GM18858 (cell line): ENCODE data around the gene NAT8.
"Not testable (repeated sequence)": the region's sequence is repeated elsewhere in the genome, so short reads cannot be mapped to it uniquely, and the experiment has no call there.

Source experiments
- ATAC-seq: cut with Tn5 transposase; IDR thresholded peaks from one replicate; pipeline ENCODE4 v1.9.1; 2021; ENCODE audit not compliant: unreplicated experiment

The NAT8 gene

DNA sequence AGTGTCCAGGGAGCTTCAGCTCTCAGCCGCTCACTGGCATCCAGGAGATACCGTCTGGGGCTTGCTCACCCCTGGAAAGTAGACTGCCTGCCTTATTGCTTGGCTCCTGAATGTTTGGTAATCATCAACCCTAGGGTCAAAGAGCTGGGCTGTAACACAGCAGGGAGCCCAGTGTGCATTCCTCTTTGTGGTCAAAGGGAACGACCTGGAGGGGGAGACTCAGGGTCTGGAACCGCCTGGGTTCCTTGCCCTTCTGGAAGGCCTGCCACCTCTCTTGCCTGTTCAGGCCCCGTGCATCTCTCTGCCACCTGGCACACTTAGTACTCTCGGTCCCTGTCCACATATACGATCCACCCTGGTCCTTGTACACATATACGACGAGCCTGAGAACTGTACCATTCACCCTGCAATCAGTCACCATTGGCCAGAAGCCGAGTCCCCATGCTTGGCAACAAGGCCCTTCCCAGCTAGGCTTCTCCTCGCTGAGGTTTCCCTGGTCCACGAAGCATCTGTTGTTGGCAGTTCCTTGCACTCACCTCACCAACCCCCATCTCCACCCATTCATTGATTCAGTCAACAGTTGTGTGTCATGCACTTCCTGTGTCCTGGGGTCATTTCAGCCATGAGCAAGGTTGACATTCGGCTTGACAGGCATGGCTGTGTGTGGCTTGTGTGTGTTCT is at the start of gene NAT8:
NAT8 (minus strand) TSS at position 85 of the 681 bp plus-strand sequence. CDS start 794 bp downstream, outside the sequence.
- ATAC-seq: no peak

DNA sequence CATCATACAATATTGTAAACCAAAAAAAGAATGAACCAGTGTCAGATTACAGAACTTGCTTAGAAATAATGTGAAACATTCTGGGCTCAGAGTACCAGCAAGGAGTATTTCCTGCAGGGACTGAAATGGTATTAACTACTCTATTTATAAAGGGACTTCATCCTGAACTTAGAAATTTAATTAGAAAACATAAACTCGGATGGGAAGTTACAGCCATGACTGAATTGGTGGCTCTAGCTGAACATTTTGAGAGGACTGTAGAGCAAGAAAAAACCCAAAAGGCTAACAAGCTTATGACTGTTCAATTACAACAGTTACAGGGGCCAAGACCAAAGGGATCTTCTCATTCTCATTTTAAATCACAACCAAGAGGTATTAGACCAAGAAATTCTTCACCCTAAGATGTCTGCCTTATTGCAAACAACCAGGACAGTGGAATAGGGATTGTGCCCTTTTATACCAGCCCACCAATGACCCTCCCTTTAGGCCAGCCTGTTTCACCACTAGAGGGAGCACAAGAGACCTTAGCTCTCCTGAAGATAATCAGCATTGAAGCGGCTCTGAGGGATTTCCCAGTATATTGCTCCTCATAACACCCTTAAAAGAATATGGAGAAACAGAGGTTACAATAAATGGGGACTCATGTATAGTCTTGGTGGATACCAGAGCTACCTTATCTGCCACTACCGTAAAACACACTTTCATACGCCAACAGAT is 48.3 kb upstream of the NAT8 start:
- not testable (repeated sequence) for ATAC-seq

DNA sequence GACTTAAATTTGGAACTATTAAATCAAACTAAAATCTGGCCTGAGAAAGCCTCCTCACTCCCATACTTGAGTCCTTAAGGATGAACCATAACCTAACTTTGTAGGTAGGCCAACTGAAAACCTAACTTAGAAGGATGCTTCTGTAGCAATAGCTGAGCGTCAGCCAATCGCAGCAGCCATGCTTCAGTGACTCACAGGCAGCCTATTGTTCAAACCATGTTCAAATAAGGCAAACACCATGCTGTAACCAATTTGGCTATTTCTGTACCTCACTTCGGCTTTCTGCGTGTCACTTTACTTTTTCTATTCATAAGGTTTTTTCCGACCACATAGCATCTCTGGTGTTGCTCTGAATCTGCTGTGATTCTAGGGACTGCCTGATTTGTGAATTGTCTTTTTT is 46.3 kb upstream of the NAT8 start:
- not testable (repeated sequence) for ATAC-seq

DNA sequence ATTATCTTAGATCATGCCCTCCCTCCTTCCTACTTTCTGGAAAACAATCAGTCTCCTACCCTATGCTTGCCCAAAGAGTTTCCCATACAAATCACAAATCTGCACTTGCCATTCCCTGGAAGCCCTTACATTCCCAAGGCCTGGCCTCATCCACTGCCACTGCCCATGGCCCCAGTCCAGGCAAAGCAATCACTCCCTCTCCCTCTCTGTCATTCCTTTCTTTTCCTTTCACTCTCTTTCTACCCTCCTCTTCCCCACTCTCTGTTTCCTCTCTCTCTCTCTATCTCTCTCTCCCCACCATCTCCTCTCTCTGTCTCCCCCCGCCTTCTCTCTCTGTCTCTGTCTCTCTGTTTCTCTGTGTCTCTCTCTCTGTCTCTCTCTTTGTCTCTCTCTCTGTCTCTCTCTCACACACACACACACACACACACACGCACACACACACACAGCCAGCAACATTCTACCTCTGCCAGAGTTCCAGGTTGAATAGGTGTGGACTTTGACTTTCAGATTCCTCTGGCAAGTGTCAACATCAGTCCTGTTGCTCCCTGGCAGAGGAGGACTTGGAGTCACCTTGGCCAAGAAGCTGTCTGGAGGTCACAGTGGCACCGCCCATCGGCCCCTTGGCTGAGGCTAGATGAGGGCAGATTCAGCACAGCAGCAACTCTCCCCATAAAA is 43.7 kb upstream of the NAT8 start:
- ATAC-seq: no peak

DNA sequence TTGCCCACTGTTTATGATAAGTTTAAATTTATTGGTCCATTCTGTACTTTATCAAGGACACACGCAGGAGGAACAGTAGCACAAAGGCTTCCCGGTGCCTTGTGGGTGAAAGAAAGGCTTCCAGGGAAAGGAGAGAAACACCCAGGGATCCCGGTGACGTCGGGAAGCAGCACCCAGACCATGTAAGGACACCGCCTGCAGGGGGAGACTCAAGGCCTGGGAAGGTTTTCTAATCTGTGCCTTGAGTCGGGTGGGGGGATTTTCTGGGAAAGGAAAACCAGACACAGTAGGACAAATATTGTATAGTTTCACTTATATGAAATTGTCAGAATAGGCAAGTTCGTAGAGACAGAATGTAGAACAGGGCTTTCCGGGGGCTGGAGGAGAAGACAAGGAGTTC is 42.7 kb upstream of the NAT8 start:
- ATAC-seq: not testable (repeated sequence)

GRCh38 chr2:73684325-73684724 is 42.1 kb upstream of the NAT8 start:
- ATAC-seq: not testable (repeated sequence)

DNA sequence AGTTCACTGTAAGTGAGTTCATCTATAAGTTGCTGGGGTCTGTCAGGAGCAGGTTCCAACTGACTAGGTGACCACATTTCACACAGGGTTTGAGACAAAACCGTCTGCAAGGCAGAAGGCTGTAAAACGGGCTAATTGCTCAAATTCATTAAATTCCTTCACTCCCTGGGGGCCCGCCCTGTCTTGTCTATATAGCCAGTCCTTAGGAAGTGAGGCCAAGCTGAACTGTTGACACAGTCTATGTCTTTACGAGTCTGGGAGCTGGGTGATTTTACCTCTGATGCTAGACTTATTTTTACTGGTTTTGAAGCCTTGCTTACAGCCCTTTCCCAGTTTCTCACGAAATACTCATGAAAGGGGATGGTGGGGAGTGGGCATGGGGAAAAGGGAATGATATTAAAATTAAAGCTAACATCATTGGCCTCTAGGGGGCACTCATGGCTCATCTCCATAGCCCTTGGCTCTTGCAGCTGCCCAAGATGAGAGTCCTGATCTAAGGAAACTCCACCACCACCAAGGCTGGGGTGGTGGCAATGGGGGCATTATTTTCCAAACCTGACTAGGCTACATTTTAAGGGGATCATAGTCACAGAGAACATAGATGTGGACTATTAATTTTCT is 37.8 kb upstream of the NAT8 start:
- ATAC-seq: not testable (repeated sequence)

- ATAC-seq: not testable (repeated sequence)
These were observed 37.0 kb upstream of the NAT8 start for GRCh38 chr2:73679237-73679636.

DNA sequence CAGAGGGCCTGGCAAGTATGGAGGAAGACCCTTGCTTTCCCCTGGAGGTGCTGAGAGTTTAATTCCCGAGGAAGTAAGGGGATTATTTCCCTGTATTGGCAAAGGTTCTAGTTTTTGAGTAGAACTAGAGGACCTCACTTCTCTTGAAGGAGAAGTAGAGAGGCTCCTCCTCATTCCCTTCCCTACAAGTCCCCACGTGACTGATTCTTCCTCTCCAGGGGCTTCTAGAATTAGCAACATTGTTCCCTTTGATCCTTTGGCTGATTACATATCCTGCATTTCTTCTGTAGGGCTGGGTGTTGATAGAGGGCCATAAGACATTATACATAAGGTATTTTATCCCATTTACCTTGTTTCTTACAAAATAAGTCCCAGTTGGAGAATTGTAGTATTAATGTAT is 35.8 kb upstream of the NAT8 start:
- not testable (repeated sequence) for ATAC-seq

GRCh38 chr2:73676211-73676610 is 34.0 kb upstream of the NAT8 start:
- ATAC-seq: not testable (repeated sequence)

GRCh38 chr2:73674696-73675157 is 32.5 kb upstream of the NAT8 start:
- not testable (repeated sequence) for ATAC-seq

GRCh38 chr2:73669976-73670375 is 27.8 kb upstream of the NAT8 start:
- not testable (repeated sequence) for ATAC-seq

DNA sequence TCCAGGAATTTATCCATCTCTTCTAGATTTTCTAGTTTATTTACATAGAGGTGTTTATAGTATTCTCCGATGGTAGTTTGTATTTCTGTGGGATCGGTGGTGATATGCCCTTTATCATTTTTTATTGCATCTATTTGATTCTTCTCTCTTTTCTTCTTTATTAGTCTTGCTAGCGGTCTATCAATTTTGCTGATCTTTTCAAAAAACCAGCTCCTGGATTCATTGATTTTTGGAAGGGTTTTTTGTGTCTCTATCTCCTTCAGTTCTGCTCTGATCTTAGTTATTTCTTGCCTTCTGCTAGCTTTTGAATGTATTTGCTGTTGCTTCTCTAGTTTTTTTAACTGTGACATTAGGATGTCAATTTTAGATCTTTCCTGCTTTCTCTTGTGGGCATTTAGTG is 25.0 kb upstream of the NAT8 start:
- ATAC-seq: not testable (repeated sequence)

DNA sequence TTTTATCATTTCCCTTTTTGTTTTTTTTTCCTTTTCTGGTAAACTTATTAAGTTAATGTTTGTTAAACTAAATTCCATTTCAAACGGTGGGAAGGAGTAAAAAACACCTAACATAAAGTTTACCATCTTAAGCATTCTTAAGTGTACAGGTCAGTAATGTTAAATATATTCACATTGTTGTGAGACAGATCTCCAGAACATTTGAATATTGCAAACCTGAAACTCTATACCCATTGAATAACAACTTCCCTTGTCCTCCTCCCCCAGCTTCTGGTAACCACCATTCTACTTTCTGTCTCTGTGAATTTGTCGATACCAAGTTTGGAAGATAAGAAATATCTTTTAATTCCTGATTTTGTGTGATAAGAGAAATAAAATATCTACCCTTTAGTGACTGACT is 12.0 kb upstream of the NAT8 start:
- ATAC-seq: no peak

- ATAC-seq: no peak
These were observed 10.1 kb upstream of the NAT8 start for GRCh38 chr2:73652348-73652747.

GRCh38 chr2:73651591-73652230 is 9.5 kb upstream of the NAT8 start:
- no peak for ATAC-seq

DNA sequence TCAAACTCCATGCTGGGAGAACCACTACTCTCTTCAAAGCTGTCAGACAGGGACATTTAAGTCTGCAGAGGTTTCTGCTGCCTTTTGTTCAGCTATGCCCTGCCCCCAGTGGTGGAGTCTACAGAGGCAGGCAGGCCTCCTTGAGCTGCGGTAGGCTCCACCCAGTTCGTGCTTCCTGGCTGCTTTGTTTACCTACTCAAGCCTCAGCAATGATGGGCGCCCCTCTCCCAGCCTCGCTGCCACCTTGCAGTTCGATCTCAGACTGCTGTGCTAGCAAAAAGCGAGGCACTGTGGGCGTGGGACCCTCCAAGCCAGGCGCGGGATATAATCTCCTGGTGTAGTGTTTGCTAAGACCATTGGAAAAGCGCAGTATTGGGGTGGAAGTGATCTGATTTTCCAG is 5.5 kb upstream of the NAT8 start:
- ATAC-seq: not testable (repeated sequence)

DNA sequence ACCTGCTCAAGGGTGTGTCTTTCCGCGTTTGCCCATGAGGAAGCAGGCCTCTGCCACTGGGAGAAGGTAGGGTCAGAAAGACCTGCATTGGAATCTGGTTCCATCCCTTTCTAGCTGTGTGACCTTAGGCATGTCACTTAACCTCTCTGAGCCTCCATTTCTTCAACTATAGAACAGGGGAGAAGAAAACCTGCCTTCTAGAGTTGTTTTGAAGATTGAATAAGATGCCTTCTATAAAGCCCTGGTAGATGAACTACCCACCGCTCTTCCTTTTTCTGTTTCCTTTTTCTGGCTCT is 507 bp downstream of the NAT8 start:
- no peak for ATAC-seq

DNA sequence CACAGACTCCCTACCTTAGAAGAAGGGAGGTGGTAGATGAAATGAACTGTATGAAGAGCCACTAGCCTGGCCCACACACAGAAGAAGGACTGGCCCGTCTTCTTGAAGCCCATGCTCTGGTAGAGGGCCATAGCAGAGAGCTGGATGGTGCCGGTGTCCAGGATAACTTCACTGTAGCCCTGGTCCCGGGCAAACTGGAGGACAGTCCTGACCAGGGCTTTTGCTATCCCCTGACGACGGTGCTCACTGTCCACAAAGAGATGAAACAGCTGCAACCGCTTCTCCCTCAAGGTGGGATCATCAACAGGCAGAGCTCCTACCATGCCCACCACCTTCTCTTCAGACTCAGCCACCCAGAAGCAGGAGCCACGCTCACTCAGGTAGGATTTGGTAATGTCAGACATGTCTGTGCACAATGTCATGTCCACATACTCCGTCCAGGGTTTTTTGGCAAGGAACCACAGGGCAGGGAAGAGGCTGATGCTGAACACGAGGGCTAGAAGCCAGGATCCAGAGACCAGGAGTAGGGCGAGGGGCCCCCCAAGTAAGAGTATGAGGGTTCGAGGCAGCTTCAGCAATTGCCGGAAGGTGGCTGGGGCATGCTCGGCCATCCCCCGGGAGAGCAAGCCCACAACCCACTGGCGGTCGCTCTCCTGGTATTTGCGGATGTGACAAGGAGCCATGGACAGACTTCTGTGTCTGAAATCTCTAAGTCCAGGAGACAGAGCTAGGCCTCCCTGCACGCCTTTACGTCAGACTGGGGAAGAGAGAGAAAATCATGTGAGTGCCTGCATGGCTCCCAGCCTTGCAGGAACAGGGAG is 1.1 kb downstream of the NAT8 start:
- ATAC-seq: no peak

DNA sequence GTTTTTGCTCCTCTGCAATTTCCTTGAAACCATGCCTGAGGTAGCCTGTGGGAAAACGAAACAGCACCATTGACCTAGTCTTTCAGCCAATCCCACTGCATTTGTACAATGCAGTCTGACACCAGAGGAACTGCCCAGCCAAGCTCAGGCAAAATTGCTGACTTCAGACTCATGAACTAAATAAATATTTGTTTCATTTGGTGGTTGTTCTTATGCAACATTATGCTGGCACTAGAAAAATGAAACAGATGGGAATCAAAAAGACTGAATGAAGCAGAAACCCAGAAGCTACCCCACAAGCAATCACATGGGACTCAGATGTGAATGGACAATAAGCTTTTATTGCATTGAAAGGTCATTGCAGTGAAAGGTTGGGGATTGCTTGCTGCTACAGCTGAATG is 1.7 kb downstream of the NAT8 start:
- ATAC-seq: no peak
